ENCODE measurements around the gene PSMD3. TPM values are rescaled to one million over a fixed set of nuclear protein-coding genes. Genes with fewer than 3 reads are reported as not detected.

Gene PSMD3
- 110 and 116 TPM in 2 replicates for total RNA-seq (ENCODE audit: low replicate concordance)
- long read RNA-seq, partial matches to known transcripts = 5 of 12 reads
- long read RNA-seq, other reads (novel, unspliced or antisense) = 5 of 12 reads

GRCh38 chr17:39980351-39981206, at the start of gene PSMD3:
Gene PSMD3 (plus strand): TSS chr17:39980807. CDS start chr17:39980971, 164 bp downstream.
- Mint-ChIP-seq H3K36me3 (peaks cover under 1% of the 10 kb centered on the region), H3K9me3 (no peaks in the 10 kb centered on the region), H3K27ac (peak within 1 kb of the TSS; percentile 97), H3K4me3 (peak within 1 kb of the TSS; percentile 91), H3K4me1 (ENCODE audit: unreplicated experiment) (peaks cover 16% of the 10 kb centered on the region), H3K27me3 (peaks cover 16% of the 10 kb centered on the region)
- TF ChIP-seq CTCF (conservative IDR thresholded peaks at IDR 0.05) = peak; percentile 77
- DNase-seq (ENCODE audit: extremely low spot score, unreplicated experiment) = peak; percentile 97

- Mint-ChIP-seq H3K27me3 (no peaks in the 10 kb centered on the region), H3K36me3 (no peaks in the 10 kb centered on the region), H3K4me3 (peak overlapping the region; percentile 46), H3K27ac (no peak overlapping the region), H3K9me3 (no peaks in the 10 kb centered on the region), H3K4me1 (ENCODE audit: unreplicated experiment) (peaks cover 9% of the 10 kb centered on the region)
- no peak for DNase-seq (ENCODE audit: extremely low spot score, unreplicated experiment)
- no peak for TF ChIP-seq CTCF (conservative IDR thresholded peaks at IDR 0.05)
These were observed 46.7 kb upstream of the PSMD3 start for GRCh38 chr17:39933912-39934311.

- peaks cover 11% of the 10 kb centered on the region for H3K4me1 Mint-ChIP-seq (ENCODE audit: unreplicated experiment)
- no peaks in the 10 kb centered on the region for H3K9me3 Mint-ChIP-seq
- no peak for DNase-seq (ENCODE audit: extremely low spot score, unreplicated experiment)
- no peak overlapping the region for H3K27ac Mint-ChIP-seq
- peak overlapping the region; percentile 46 for H3K4me3 Mint-ChIP-seq
- no peaks in the 10 kb centered on the region for H3K27me3 Mint-ChIP-seq
- no peak for TF ChIP-seq CTCF (conservative IDR thresholded peaks at IDR 0.05)
- H3K36me3 Mint-ChIP-seq = no peaks in the 10 kb centered on the region
These were observed 46.3 kb upstream of the PSMD3 start for GRCh38 chr17:39934324-39934723.

- Mint-ChIP-seq H3K27me3 (no peaks in the 10 kb centered on the region), H3K27ac (no peak overlapping the region), H3K4me3 (no peak overlapping the region), H3K36me3 (no peaks in the 10 kb centered on the region), H3K4me1 (ENCODE audit: unreplicated experiment) (peaks cover 18% of the 10 kb centered on the region), H3K9me3 (no peaks in the 10 kb centered on the region)
- DNase-seq (ENCODE audit: extremely low spot score, unreplicated experiment) = no peak
- no peak for TF ChIP-seq CTCF (conservative IDR thresholded peaks at IDR 0.05)
These were observed 44.7 kb upstream of the PSMD3 start for GRCh38 chr17:39935909-39936308.

GRCh38 chr17:39937447-39937846, 43.2 kb upstream of the PSMD3 start:
- DNase-seq (ENCODE audit: extremely low spot score, unreplicated experiment) = no peak
- Mint-ChIP-seq H3K27me3 (peaks cover 4% of the 10 kb centered on the region), H3K36me3 (no peaks in the 10 kb centered on the region), H3K27ac (no peak overlapping the region), H3K4me3 (no peak overlapping the region), H3K4me1 (ENCODE audit: unreplicated experiment) (peaks cover 18% of the 10 kb centered on the region), H3K9me3 (no peaks in the 10 kb centered on the region)
- TF ChIP-seq CTCF (conservative IDR thresholded peaks at IDR 0.05) = no peak

Data from type B pancreatic cell (in vitro differentiated cells).